Measurements from ENCODE around the gene HECW1.

HECW1 gene

GRCh38 chr7:43495572-43495971, 383.1 kb downstream of the HECW1 start:
- no peak for TF ChIP-seq CTCF (IDR thresholded peaks at IDR 0.05)

- TF ChIP-seq CTCF (IDR thresholded peaks at IDR 0.05) = no peak
These were observed 384.1 kb downstream of the HECW1 start for GRCh38 chr7:43496596-43496995.

- TF ChIP-seq CTCF (IDR thresholded peaks at IDR 0.05) = no peak
These were observed 389.4 kb downstream of the HECW1 start for GRCh38 chr7:43501870-43502269.

- TF ChIP-seq CTCF (IDR thresholded peaks at IDR 0.05) = no peak
These were observed 390.5 kb downstream of the HECW1 start for GRCh38 chr7:43502941-43503340.

- no peak for TF ChIP-seq CTCF (IDR thresholded peaks at IDR 0.05)
These were observed 393.0 kb downstream of the HECW1 start for GRCh38 chr7:43505412-43505811.

GRCh38 chr7:43506460-43506859, 394.0 kb downstream of the HECW1 start:
- no peak for TF ChIP-seq CTCF (IDR thresholded peaks at IDR 0.05)

GRCh38 chr7:43508461-43508860, 396.0 kb downstream of the HECW1 start:
- TF ChIP-seq CTCF (IDR thresholded peaks at IDR 0.05) = no peak

GRCh38 chr7:43509906-43510305, 397.5 kb downstream of the HECW1 start:
- no peak for TF ChIP-seq CTCF (IDR thresholded peaks at IDR 0.05)

Measured in LNCAP (cell line).